Esophagus squamous epithelium (tissue), 5 donors: Measurements from ENCODE around the gene NKX3-2. TPM values are rescaled to one million over a fixed set of nuclear protein-coding genes. Genes with fewer than 3 reads are reported as not detected.
"Not testable (repeated sequence)": the region's sequence is repeated elsewhere in the genome, so short reads cannot be mapped to it uniquely, and the experiment has no call there.

Experiments
- DNase-seq: peaks from one replicate; lab custom pipeline; 2025; lab: John Stamatoyannopoulos, UW
- H3K27ac ChIP-seq, 4 donors: fragments of 200-600 bp; sonication (generic); one replicate each; pipeline ENCODE4 v1.5.1; 2016 to 2019; ENCODE audit warnings: mild to moderate bottlenecking in 1 of 4
- H3K27me3 ChIP-seq, 4 donors: fragments of 200-600 bp; sonication (generic); 1 replicate in 3 of 4; 2 replicates in 1 of 4; pipeline versions ENCODE4 v1.5.1 to v1.6.0; 2017 to 2021; ENCODE audit warnings: antibody characterized with exemption in 1 of 4
- H3K36me3 ChIP-seq, 3 donors: fragments of 200-600 bp; sonication (generic); one replicate each; pipeline ENCODE4 v1.5.1; 2016 to 2019
- H3K4me1 ChIP-seq, 3 donors: fragments of 200-600 bp; sonication (generic); one replicate each; pipeline ENCODE4 v1.5.1; 2017 to 2019
- H3K4me3 ChIP-seq, 4 donors: fragments of 200-600 bp; sonication (generic); 1 replicate in 3 of 4; 2 replicates in 1 of 4; pipeline ENCODE4 v1.5.1; 2016 to 2019; ENCODE audit warnings: mild to moderate bottlenecking in 2 of 4, moderate library complexity in 1 of 4
- H3K9me3 ChIP-seq, 3 donors: fragments of 200-600 bp; sonication (generic); one replicate each; pipeline ENCODE4 v1.5.1; 2016 to 2019
- POLR2A ChIP-seq, 4 donors: fragments of 450-650 bp; IDR thresholded peaks; one replicate each; pipeline ENCODE4 v1.6.1; 2017; ENCODE audit warnings: antibody characterized with exemption in 4 of 4, mild to moderate bottlenecking in 4 of 4, moderate library complexity in 3 of 4
- WGBS, 2 donors: methylation state at CpG; one replicate each; pipeline ENCODE4 v1.1.5; 2018; 5-methylcytosine and 5-hydroxymethylcytosine counted together
- intact Hi-C: fragments of 100-400 bp; cut with DNase I; formaldehyde crosslinking; loops from one replicate; pipeline ENCODE4 v1.15.0; 2022
- total RNA-seq, 4 donors: library from RNA; depleted of rRNA; stranded (reverse); fragments of >200 nt; gene quantifications; one replicate each; pipeline ENCODE4 v1.1.0, GENCODE V29; 2016
- TF ChIP-seq, protein P1 (sequence below), 6 experiments: fragments of 450-650 bp in 4 of 6; fragments of 200-600 bp in 2 of 6; sonication (generic) in 2 of 6; IDR thresholded peaks; one replicate each; pipeline ENCODE4 v1.5.1; 2016 to 2019; ENCODE audit warnings: antibody characterized with exemption in 6 of 6, mild to moderate bottlenecking in 4 of 6, moderate library complexity in 4 of 6
- donor health status: DM: yes; HTN: yes; CAD: no.

The NKX3-2 gene
- total RNA-seq, 4 donors from 2014 or later, result 0.19 to 0.62 TPM; not detected in 2

DNA sequence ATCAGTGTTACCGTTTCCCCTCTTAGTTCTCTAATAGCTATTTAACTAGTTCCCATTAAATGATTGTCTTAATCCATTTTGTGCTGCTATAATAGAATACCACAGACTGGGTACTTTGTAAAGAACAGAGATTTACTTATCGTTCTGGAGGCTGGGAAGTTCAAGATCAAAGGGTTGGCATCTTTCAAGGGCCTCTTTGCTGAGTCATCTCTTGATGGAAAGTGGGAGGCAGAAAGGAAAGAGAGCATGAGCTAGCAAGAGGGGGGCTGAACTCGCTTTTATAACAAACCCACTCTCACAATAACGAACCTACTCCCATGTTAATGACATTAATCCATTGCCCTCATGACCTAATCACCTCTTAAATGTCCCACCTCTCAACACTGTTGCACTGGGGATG is 17.4 kb upstream of the NKX3-2 start:
- TF ChIP-seq, protein P1, sequence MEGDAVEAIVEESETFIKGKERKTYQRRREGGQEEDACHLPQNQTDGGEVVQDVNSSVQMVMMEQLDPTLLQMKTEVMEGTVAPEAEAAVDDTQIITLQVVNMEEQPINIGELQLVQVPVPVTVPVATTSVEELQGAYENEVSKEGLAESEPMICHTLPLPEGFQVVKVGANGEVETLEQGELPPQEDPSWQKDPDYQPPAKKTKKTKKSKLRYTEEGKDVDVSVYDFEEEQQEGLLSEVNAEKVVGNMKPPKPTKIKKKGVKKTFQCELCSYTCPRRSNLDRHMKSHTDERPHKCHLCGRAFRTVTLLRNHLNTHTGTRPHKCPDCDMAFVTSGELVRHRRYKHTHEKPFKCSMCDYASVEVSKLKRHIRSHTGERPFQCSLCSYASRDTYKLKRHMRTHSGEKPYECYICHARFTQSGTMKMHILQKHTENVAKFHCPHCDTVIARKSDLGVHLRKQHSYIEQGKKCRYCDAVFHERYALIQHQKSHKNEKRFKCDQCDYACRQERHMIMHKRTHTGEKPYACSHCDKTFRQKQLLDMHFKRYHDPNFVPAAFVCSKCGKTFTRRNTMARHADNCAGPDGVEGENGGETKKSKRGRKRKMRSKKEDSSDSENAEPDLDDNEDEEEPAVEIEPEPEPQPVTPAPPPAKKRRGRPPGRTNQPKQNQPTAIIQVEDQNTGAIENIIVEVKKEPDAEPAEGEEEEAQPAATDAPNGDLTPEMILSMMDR (IDR thresholded peaks at IDR 0.05), result no peak
- no peak for TF ChIP-seq POLR2A (IDR thresholded peaks at IDR 0.05)
- no peak for DNase-seq
- H3K9me3 ChIP-seq, result no peaks in the 10 kb centered on the region
- H3K27ac ChIP-seq, result no peak overlapping the region
- no peak overlapping the region for H3K4me3 ChIP-seq
- no peaks in the 10 kb centered on the region for H3K4me1 ChIP-seq
- no peaks in the 10 kb centered on the region for H3K27me3 ChIP-seq
- intact Hi-C loops, result no loop called here
- WGBS, 2 donors, result 56 to 57% methylated on average over 4 of the region's 4 CpGs
- H3K36me3 ChIP-seq, result peaks cover 0 to 8% (median 0%) of the 10 kb centered on the region in 3 donors

GRCh38 chr4:13560111-13560510 is 15.8 kb upstream of the NKX3-2 start:
- H3K27ac ChIP-seq, H3K36me3 ChIP-seq, H3K4me3 ChIP-seq, DNase-seq, H3K9me3 ChIP-seq, intact Hi-C loops, H3K27me3 ChIP-seq, H3K4me1 ChIP-seq: not testable (repeated sequence)
- WGBS, 2 donors, result 56 to 60% methylated on average over 5 of the region's 5 CpGs

- no peaks in the 10 kb centered on the region for H3K9me3 ChIP-seq
- no peak for DNase-seq
- no peak overlapping the region for H3K27ac ChIP-seq
- H3K27me3 ChIP-seq, result peaks cover 0 to 2% (median 0%) of the 10 kb centered on the region in 4 donors
- intact Hi-C loops, result no loop called here
- no peaks in the 10 kb centered on the region for H3K36me3 ChIP-seq
- 20 to 25% methylated on average over 2 of the region's 2 CpGs for WGBS, 2 donors
- no peak for TF ChIP-seq POLR2A (IDR thresholded peaks at IDR 0.05)
- H3K4me1 ChIP-seq, result no peaks in the 10 kb centered on the region
- no peak overlapping the region for H3K4me3 ChIP-seq
Observed at GRCh38 chr4:13559413-13559812, 15.1 kb upstream of the NKX3-2 start.

DNA sequence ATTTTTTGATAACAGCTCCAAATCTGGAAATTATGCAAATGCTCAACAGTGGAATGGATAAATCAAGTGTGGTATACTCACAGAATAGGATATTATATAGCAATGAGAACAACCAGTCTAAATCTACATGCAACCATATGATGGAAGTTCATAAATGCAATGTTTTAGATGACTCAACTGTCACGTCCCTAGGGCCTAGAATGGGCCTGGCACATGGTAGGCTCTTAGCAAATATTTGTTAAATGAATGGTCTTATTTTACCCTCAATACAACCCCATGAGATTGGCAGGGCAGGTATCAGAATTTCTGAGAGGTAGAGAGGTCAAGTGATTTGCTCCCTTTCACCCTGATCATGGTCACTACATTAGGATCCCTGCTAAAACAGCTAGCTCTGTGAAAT is 14.6 kb upstream of the NKX3-2 start:
- 28 to 62% methylated on average over 1 of the region's 1 CpG for WGBS, 2 donors
- H3K27ac ChIP-seq, result no peak overlapping the region
- no peaks in the 10 kb centered on the region for H3K9me3 ChIP-seq
- no peaks in the 10 kb centered on the region for H3K36me3 ChIP-seq
- no peaks in the 10 kb centered on the region for H3K4me1 ChIP-seq
- TF ChIP-seq, protein P1 (IDR thresholded peaks at IDR 0.05), result no peak
- intact Hi-C loops, result no loop called here
- no peak for DNase-seq
- no peak overlapping the region for H3K4me3 ChIP-seq
- peaks cover 0 to 4% (median 0%) of the 10 kb centered on the region in 4 donors for H3K27me3 ChIP-seq

DNA sequence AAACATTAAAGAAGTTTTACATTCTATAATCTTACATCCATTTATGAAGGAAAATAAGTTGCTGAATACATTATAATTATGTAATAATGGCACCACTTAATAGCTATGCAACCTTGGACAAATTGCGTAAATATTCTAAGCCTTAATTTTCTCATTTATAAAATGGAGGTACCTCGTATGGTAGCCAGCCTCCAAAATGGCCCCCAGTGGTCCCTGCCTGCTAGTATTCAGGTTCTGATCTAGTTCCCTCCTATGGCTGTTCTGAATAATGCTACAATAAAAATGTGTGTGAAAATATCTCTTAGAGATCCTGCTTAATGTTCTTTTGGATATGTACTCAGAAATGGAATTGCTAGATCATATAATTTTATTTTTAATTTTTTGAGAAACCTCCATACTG is 11.0 kb upstream of the NKX3-2 start:
- Histone ChIP-seq H3K4me1 (no peaks in the 10 kb centered on the region), H3K36me3 (no peaks in the 10 kb centered on the region), H3K27me3 (peaks cover 0 to 29% (median 0%) of the 10 kb centered on the region in 4 donors), H3K9me3 (peaks cover 0 to 5% (median 0%) of the 10 kb centered on the region in 3 donors), H3K27ac (no peak overlapping the region), H3K4me3 (no peak overlapping the region)
- intact Hi-C loops, result no loop called here
- no peak for DNase-seq
- 71% methylated on average over 2 of the region's 2 CpGs for WGBS, 2 donors
- TF ChIP-seq POLR2A (IDR thresholded peaks at IDR 0.05), result no peak
- TF ChIP-seq, protein P1 (IDR thresholded peaks at IDR 0.05), result no peak

- intact Hi-C loops, result no loop called here
- H3K27ac ChIP-seq, result no peak overlapping the region
- 71 to 80% methylated on average over 1 of the region's 1 CpG for WGBS, 2 donors
- TF ChIP-seq, protein P1 (IDR thresholded peaks at IDR 0.05), result no peak
- TF ChIP-seq POLR2A (IDR thresholded peaks at IDR 0.05), result no peak
- DNase-seq, result no peak
- H3K36me3 ChIP-seq, result no peaks in the 10 kb centered on the region
- H3K27me3 ChIP-seq, result peaks cover 0 to 51% (median 14%) of the 10 kb centered on the region in 4 donors
- H3K4me1 ChIP-seq, result peaks cover under 1 to 15% (median 9%) of the 10 kb centered on the region in 3 donors
- peaks cover 0 to 5% (median 0%) of the 10 kb centered on the region in 3 donors for H3K9me3 ChIP-seq
- no peak overlapping the region for H3K4me3 ChIP-seq
Observed at GRCh38 chr4:13553081-13553480, 8.8 kb upstream of the NKX3-2 start.
